Muscle of back (tissue), 13 donors: ENCODE measurements around the gene RNMT. TPM values are rescaled to one million over a fixed set of nuclear protein-coding genes. Genes with fewer than 3 reads are reported as not detected.
A peak's percentile ranks its signal among the peaks of the same experiment; 100 is the strongest.
"Not testable (repeated sequence)": the region's sequence is repeated elsewhere in the genome, so short reads cannot be mapped to it uniquely, and the experiment has no call there.

Experiments
- DNase-seq, 3 donors: peaks; one replicate each; pipeline versions ENCODE4 v3.0.0 to v3.0.0-alpha.2; 2013
- long read RNA-seq, 9 donors: transcript quantifications; one replicate each; lab custom pipeline, GENCODE V29; 2026
- polyA plus RNA-seq, 10 donors: library from polyadenylated mRNA; unstranded; fragments of 120-200 nt; gene quantifications; one replicate each; pipeline ENCODE4 v1.2.1, GENCODE V29; 2013; ENCODE audit not compliant: insufficient read length in 10 of 10

The RNMT gene
- 10 to 100 TPM; 29.5 to 44.3 (median 35.3) TPM for polyA plus RNA-seq
- long read RNA-seq, donor 1, full-length matches to known transcripts, result 2 of 2 reads
- long read RNA-seq, donor 1, partial matches to known transcripts, result 0 of 2 reads
- long read RNA-seq, donor 1, other reads (novel, unspliced or antisense), result 0 of 2 reads
- long read RNA-seq, donor 2, partial matches to known transcripts, result 0 of 2 reads
- long read RNA-seq, donor 2, other reads (novel, unspliced or antisense), result 0 of 2 reads
- long read RNA-seq, donor 3, result 0 reads
- long read RNA-seq, donor 4, full-length matches to known transcripts, result 6 of 6 reads
- long read RNA-seq, donor 4, partial matches to known transcripts, result 0 of 6 reads
- long read RNA-seq, donor 4, other reads (novel, unspliced or antisense), result 0 of 6 reads
- long read RNA-seq, donor 5, full-length matches to known transcripts, result 3 of 3 reads
- long read RNA-seq, donor 5, partial matches to known transcripts, result 0 of 3 reads
- long read RNA-seq, donor 5, other reads (novel, unspliced or antisense), result 0 of 3 reads
- long read RNA-seq, donor 6, full-length matches to known transcripts, result 1 of 1 reads
- long read RNA-seq, donor 6, partial matches to known transcripts, result 0 of 1 reads
- long read RNA-seq, donor 6, other reads (novel, unspliced or antisense), result 0 of 1 reads
- long read RNA-seq, donor 7, partial matches to known transcripts, result 0 of 1 reads
- long read RNA-seq, donor 7, other reads (novel, unspliced or antisense), result 0 of 1 reads
- long read RNA-seq, donor 8, full-length matches to known transcripts, result 2 of 2 reads
- long read RNA-seq, donor 8, partial matches to known transcripts, result 0 of 2 reads
- long read RNA-seq, donor 8, other reads (novel, unspliced or antisense), result 0 of 2 reads
- long read RNA-seq, donor 9, result 0 reads

- peak; percentile 95 to 99 (median 98) for DNase-seq
These were observed at the start of gene RNMT, which contains the start of gene FAM210A for GRCh38 chr18:13726232-13726971. TSS of gene RNMT (plus strand) at chr18:13726673. CDS start at chr18:13731518, 4,845 bp downstream. TSS of gene FAM210A (minus strand) at chr18:13726558. CDS start at chr18:13682077, 44,481 bp downstream.

- DNase-seq, result not testable (repeated sequence)
These were observed 49.1 kb upstream of the RNMT start for GRCh38 chr18:13677350-13677749.

- DNase-seq, result no peak
These were observed 45.9 kb upstream of the RNMT start for GRCh38 chr18:13680612-13681011.

- DNase-seq, result no peak
These were observed 44.8 kb upstream of the RNMT start for GRCh38 chr18:13681701-13682100.

GRCh38 chr18:13684546-13684945, 41.9 kb upstream of the RNMT start:
- no peak for DNase-seq

GRCh38 chr18:13688191-13689136, 38.0 kb upstream of the RNMT start:
- no peak for DNase-seq

- not testable (repeated sequence) for DNase-seq
These were observed 36.4 kb upstream of the RNMT start for GRCh38 chr18:13690060-13690459.

GRCh38 chr18:13695337-13695736, 31.1 kb upstream of the RNMT start:
- DNase-seq, result not testable (repeated sequence)

GRCh38 chr18:13696961-13697360, 29.5 kb upstream of the RNMT start:
- DNase-seq, result no peak

GRCh38 chr18:13700153-13700552, 26.3 kb upstream of the RNMT start:
- DNase-seq, result no peak

- no peak for DNase-seq
These were observed 22.6 kb upstream of the RNMT start for GRCh38 chr18:13703899-13704298.

- no peak for DNase-seq
These were observed 16.1 kb upstream of the RNMT start for GRCh38 chr18:13710414-13710831.

- DNase-seq, result no peak
These were observed 13.9 kb upstream of the RNMT start for GRCh38 chr18:13712400-13713131.

GRCh38 chr18:13713455-13714055, 12.9 kb upstream of the RNMT start:
- no peak for DNase-seq

- no peak for DNase-seq
These were observed 11.1 kb upstream of the RNMT start for GRCh38 chr18:13715330-13715729.

GRCh38 chr18:13716916-13717315, 9.6 kb upstream of the RNMT start:
- no peak for DNase-seq

- DNase-seq, result no peak
These were observed 6.3 kb upstream of the RNMT start for GRCh38 chr18:13720123-13720522.

GRCh38 chr18:13720847-13721246, 5.6 kb upstream of the RNMT start:
- DNase-seq, result no peak

- peak in 2 of 3 donors; percentile 8 to 13 for DNase-seq
These were observed 774 bp upstream of the RNMT start for GRCh38 chr18:13725566-13726231.
